Measurements from ENCODE around the gene GRID1.

The GRID1 gene

DNA sequence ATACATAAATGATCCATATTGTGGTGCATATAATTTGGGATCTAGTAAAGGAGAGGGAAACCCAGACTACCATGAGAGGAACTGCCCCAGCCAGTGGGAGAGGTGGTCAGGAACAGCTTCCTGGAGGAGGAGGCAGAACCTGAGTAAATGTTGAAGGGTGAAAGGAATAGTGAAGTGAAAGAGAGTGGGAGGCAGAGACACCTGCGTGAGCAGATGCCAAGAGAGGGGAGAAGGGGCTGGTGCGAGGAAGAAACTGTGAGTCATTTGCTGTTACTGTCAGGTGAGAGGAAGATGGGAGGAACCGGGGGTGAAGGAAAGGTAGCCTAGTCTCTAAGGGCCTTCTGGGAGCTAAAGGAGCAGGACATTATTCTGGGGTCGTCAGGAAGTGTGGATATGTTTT, 294.8 kb downstream of the GRID1 start:
- DNase-seq = no peak

DNA sequence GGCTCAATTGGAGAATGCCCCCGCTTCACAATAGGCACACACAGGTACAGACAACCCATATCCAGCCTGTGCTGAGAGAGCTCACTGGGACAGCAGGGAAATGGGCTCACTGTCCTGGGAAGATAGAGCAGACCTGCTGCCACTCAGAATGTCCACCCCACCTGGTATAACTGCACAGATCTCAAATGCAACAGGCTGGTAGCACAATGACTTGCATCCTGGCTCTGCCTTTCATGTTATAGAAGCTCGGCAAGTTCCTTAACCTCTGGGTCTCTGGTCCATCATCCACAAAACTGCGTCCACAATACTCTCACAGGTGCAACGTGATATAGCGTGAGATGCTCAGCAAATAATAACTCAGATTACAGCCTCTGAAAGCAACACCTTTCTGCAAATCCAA, 295.4 kb downstream of the GRID1 start:
- no peak for DNase-seq

DNA sequence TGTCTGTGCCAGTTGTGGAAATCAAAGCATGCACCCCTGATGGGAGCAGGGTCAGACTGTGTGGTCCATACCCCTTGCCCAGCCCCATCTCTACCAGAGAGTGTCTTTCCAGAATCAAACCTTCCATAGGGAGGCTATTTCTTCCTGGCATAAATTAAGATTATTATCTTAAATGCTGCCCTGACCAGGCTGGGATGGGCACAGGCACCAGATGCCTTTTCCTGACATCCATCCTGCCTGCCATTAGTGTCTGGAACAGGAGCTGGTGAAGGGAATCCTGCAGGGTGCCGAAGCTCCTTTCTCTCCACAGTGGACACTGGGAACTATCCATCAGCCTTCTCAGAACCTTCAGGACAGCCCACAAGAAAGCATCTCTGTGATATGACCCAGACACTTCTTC, 296.3 kb downstream of the GRID1 start:
- DNase-seq = no peak

DNA sequence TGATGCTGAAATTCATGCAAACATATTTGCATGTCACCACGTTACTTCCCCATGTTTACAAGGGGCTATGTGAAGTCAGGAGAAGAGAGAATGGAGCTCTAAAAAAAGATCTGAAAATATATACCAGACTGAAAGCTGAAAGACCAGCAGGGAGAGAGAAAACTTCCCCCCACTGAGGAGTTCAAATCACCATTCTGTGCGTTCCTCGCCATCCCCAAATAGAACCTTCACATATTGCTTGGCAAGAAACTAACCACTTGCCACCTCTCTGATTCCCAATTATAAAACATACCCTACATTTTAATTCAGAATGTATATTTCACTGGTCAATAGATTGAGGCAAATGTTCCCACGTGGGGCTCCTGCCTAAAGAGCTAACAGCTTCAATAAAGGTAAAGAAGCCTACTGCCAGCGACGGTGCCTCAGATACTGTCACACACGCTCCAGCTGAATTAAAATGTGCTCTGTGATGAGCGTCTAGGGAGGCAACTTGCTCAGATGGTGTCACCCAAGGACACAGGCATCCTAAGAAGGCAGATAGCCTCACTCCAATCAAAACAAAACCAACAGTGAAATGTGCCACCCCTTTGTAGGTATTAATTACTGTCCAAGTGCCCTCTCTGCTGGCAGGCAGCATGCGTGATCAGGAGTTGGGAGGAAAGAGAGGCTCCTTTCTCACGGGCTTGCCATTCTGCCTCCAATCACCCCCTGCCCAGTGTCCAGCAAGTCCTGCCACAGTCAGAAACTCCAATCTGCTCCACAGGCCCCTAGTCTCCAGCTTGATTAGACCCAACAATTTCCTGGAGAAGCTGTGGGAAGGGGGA, 298.2 kb downstream of the GRID1 start:
- DNase-seq = no peak

DNA sequence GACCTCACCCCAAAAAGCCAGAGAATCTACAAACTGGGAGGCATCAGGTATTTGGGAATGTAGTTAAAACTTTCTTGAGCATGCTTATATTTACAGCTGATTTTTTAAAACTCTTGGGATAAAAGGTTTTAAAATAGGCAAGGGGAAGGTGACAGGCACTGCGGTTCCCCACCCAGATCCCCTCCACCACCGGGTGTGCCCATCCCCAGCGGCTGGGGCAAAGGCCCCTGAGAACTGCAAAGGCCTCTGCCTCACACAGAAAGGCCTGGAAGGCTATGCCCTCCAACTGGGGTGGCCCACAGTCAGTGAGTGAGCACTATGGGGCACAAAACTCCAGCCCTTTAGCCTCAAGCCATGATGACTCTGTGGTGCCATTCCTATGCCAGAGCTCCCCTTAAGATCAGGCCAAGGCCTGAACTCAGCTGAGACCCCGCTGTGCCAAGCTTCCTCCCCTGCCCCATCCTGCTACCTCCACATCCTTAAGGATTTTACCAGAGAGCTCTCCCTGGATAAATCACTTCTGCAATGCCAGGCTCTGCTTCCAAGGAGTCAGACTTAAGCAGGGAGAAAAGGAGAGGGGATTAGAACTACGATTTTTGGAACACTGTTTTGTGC, 299.1 kb downstream of the GRID1 start:
- no peak for DNase-seq

DNA sequence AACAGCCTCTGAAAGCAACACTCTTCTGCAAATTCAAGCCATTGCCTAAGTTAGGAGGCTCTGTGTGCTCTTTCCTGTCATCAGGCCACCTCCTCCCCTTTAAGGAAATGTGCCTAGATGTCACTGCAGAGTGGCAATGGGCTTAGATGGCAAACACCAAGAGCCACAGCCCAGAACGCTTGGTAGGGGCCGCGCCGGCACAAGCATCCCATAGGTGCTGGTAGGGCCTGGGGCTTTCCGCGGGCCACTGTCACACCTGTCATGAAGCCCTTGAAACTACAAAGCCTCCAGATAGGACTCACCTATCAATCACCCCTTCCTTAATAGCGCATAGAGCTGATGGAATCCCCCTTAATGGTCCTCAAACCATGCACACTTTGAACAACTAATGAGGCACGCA, 299.9 kb downstream of the GRID1 start:
- DNase-seq = no peak

DNA sequence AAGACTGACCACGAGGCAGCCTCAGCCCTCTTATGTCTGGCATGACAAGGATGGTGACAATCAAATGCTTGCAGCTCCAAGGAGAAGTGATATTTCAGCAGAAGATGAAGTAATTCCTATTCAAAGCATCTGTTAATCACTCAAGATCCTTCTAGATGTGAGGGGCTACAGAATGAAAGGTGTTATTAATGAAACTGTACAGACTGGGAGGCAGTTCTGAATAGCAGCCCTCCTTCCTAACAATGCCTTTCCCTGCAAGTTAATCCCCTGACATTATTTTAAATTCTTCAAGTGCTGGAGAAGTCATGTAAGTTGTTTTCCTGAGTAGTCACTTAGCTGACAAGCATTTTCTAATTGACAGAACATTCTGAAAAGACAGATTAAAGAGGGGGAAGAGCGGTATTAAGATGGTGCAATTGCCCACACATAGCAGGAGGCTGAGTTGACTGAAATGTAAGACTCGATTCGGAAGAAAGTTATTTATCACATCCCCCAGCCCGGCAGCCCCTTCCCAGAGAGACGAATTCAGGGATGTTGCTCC, 300.8 kb downstream of the GRID1 start:
- DNase-seq = no peak

DNA sequence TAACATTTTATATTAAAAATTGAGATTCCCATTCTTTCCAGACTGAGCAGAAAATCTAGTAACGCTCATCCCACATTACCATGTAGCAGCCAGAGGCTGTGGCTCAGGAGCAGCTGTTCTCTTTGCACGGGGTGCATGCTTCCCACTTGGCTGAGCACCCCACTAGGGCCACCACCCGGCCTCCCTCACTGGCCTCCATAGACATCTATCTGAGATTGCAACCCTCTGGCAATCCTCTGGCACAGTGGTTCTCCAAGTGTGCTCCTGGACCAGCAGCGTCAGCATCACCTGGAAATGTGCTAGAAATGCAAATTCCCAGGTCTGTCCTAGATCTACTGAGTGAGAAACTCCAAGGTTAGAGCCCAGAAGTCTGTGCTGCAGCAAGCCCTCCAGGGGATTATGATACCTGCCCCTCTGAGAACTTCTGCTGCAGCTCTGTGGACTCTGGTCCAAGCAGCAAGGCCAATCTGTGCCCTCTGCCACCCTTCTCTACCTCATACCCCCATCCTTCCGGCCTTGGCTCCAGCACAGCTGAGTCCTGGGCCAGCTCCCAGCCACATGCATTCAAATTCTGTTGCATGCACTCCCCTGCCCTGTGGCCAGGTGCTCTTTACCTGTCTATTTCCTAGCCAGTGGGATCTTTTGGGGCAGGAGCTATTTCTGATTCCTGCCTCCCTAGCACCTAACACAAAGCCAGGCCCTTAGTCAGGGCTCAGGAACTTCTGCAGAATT, 301.5 kb downstream of the GRID1 start:
- DNase-seq = no peak

DNA sequence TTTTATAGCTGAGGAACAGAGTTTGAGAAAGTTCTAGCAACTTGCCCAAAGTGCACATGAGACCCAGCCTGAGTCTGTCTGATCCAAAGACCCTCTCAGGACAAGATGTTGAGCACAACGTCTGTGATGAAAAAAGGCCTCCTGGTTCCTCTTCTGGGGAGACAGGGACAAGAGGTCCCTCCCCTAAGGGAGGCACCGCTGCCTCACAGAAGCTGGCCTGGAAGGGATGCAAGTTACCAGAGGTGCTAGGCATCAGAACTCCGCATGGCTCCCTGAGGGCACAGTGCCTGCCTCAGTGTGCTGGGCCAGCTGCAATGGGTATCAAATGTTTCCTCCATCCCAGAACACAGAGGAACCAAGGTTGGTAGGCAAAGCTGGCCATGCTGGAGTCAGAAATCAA, 302.4 kb downstream of the GRID1 start:
- no peak for DNase-seq

DNA sequence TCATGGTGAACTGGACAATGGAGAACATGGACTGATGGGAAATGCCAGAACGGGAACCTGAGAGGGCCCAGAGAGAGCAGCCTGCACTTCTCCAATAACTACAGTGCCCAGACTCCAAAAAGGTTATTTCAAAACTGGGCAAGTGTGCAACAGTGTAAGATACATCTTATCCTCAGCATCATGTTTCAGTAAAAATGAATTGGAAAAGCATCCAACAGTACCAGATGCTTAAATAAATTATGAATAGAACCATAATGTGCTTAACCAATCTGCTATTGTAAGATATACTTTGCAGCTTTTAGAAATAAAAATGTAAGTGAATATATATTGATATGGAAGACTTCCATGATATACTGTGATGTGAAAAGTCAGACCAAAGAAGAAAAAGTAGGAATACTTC, 303.3 kb downstream of the GRID1 start:
- no peak for DNase-seq

DNA sequence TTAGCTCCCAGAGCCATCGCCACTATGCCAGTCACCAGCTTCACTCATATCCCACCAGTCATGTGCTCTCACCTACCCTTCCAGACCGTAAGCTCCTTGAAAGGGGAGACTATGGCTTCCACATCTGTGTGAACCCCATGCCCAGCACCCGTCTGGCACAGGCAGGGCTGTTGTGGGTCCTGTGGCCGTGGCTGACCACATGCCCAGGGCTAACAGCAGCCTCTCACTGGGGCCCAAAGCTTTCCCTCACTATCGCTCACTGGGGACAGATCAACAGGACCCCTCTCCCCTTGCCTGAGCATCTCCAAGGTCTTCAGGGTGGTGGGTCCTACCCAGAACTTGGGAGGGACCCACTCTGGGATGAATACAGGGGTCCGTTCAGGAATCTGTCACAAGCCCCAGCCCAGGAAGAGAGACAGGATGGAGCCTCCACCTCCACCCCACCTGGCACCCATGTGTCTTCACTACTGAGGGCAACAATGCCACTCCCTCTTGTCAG, 303.9 kb downstream of the GRID1 start:
- no peak for DNase-seq

DNA sequence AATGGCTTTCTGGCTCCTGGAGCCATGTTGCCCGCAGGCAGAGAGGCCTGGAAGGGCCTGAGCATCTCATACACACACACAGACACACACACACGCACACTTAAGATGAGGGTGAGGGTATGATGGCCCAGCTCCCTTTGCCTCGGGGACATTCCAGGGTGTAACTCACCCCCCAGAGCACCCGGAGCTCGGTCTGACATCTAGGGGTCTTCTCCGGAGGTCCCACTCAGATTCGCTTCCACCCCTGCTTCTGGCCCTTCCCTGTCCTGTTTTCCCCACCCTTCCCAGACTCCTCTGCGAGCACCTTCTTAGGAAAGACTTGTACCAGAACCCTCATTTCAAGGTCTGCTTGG, 304.4 kb downstream of the GRID1 start:
- DNase-seq = no peak

DNA sequence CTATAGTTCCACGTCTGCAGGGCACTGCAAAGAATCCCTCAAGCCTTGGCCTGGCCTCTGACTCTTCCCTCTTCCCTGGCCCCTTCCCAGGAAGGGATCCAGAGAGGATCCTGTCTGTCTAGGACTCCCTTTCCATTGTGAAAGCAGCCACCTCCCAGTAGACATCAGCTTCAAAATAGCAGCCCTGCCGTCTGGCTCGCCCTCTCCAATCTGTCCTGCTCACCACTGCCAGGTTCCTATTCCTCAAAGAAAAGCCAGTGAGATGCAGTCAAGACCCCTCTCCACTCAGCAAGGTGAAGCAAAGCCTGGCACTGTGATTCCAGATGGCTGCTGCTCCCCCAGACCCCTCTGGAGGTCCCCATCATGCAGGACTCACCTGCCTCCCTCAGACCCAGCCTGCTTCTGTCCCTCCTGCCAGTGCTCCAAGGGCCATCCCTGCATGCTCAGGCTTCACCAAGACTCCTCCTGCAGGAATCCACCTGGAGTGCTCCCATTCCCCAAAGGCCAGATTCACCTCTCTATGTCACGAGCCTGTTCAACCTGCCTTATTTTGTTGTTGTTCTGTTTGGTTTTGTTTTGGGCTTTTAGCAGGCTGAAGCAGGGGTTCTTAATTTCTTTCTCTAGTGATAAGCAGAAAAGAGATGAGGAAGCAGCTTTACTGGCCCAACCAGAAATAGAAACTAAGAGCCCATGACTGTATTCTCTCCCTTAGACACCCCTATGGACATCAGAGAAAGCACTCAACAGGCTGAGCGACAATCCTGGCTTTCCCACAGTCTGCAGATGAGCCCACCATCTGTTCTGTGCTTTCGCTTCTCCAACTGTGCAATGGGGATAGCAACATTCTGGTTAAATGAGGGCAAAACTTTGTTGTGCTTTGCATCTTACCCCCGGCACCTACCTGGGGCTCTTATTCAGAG, 305.1 kb downstream of the GRID1 start:
- no peak for DNase-seq

DNA sequence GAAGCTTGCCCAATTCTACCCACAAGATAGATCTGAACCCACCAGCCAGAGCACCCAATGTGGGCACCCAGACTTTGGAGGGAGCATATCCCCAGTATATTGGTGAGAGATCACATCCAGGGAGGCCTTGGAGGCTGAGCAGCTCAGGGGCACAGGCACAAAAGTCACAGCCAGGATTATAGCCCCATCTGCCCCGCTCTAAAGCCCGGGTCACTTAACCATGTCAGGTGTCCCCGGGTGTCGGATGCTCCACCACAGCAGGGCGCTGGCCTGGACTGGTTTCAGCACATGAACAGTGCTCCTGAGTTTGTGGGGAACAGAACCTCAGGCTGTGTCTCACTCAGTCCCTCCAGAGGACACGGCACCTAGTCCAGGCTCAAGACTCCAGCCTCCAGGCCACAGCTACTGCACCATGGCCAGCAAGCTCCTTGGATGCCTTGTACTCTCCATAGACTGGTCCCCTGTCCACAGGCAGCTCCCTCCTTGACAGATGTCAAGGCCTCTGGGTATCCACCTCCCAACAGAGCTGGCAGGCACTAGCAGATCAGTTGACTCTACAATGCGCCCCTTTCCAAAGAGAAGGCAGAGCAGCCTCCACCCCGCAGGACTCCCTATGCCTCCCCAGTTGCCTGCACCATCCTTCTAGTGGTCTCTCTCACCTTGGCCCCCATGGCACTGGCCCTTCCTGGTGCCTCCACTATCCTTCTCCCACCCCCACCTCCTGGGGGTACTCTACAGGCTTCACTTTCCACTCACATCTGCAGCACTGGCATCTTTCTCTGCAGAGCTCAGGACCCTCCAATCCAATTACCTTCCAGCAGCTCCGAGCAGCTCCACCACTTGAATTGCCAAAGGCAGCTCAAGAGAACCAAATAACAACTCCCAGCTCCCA, 306.0 kb downstream of the GRID1 start:
- DNase-seq = no peak

DNA sequence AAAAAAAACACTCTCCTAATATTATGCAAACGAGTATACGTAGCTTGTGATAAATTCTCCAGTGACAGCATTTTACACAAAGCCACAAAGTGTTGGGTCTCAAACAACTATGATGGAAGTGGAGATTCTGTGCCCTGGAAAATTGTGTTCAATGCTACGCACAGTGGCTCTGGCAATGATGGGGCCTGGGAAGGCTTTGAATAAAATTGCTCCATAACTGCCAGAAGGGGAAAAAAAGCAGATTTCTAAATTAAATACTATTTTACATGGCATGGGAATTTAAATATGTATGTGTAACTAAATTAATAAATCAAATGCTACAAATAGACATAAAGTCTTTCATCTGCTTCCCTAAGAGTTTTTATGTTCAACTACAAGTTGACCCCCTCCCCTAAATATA, 306.7 kb downstream of the GRID1 start:
- no peak for DNase-seq

DNA sequence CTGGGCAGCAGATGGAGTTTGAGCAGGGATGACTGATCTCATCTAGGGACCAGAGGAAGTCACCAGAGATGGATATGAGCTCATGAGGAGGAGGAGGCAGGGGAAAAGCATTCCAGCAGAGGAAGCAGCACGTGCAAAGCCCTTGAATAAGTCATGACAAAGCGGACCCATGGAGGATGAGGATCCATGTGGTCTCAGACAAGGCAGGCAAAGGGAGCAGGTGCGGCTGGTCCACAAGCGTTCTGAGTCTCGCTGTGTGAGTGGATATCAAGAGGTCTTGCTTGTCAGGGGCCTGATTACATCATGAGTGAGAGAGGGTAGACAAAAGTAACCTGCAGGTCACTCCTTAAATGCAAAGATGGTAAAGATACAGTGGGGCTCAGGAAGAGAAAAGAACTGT, 307.6 kb downstream of the GRID1 start:
- DNase-seq = no peak

DNA sequence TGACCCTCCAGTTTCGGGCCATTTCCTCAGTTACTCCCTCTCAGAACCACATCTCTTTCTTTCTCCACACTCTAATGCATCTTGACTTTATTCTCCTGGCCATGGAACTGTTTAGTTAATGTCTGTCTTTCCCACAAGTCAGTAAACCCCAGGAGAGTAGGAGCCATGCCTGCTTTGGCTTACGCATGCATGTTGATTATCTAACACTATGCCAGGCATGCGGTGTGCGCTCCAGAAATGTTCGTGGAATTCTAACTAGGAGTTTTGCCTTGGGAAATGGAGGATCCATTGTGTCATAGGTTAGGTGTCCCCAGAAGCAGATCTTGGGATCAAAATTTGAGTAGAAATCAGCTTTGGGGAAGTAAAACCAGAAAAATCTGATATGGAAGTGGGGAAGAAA, 308.9 kb downstream of the GRID1 start:
- DNase-seq = no peak

DNA sequence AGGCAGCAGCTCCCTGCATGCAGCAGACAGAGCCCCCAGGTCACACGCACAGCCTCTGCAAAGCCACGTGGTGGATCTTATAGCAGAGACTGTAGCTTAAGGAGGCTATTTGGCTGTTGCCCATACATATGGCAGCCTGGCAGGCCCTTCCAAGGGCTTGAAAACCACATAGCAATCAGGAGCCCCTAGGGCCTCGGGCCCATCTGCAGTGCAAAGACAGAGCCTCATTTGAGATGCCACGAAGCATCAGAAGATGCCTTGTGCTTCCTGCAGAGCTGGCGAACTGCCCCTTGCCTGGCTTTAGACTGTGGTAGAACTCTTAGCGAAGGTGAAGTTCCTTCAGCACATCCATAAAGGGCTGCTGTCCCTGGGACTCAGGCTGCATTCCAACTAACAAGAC, 309.9 kb downstream of the GRID1 start:
- no peak for DNase-seq

DNA sequence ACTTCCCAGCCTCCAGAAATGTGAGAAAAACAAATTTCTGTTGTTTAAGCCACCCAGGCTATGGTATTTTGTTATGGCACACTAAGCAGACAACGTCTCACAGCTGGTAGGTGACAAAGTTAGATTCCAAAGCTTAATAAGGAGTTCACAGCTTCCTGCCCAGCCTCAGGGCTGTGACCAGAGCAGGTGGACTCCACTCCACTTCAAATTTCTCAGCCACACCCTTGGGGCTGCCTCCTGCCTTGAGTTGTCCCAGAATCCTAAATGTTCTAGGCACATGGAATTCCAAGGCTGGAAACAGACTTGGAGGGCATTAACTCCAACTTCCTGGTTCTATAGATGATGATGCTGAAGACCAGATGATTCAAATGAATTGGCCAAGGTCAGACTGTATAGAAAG, 310.7 kb downstream of the GRID1 start:
- DNase-seq = no peak

DNA sequence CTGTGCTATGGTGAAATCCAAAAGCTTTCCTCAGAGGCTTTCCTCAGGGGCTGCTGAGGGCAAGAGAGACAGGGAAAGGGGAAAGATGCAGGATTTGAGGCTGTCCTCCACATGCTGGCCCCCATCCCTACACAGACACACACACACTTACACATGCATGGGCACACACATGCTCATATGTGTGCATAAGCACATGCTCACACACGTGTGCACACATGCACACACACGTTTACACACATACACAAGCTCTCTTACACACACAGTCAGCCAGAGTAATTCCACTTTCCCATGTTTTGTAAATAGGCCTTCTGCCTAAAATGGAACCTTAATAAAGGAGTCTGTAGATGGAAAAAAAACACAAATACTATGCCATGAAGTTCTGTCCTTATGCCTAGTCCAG, 312.9 kb downstream of the GRID1 start:
- no peak for DNase-seq

DNA sequence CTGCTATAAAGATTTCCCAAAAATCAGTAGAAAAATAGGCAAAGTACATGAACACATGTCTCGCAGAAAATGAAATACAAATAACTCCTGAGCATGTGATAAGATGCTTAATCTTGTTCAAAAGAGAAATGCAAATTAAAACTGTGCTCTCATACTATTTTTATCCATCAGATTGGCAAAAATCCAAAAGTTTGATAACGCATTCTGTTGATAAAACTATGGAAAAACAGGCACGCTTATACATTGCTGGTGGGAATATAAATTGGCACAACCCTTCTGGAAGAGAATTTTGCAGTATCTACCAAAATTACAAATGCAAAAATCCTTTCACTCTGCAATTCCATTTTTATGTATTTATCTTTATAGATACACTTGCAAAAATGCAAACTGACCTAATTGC, 315.0 kb downstream of the GRID1 start:
- no peak for DNase-seq

DNA sequence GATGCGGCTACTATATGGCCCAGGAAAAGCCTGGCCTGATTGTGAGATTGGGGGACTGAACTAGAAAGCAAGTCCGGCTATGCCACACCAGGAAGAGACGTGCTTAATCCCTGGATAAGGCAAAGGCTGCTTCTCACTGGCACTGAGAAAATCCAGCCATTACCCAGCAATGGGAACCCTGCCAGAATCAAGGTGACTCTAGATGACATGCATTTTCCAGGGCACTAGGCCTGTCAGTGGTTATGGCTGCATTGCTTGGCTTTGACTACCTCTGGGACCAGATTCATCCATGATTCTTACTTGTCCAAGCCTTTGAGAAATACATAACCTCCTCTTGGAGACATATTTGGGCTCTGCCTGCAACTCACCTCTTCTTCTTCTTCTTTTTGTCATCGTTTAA, 317.2 kb downstream of the GRID1 start:
- DNase-seq = no peak

Measured in EL (cell line).